Activated naive CD4-positive, alpha-beta T cell treated with anti-CD3 and anti-CD28 coated beads for 36 hours (primary cell): ENCODE results near the gene SLC24A1. TPM values are rescaled to one million over a fixed set of nuclear protein-coding genes. Genes with fewer than 3 reads are reported as not detected.
A peak's percentile ranks its signal among the peaks of the same experiment; 100 is the strongest.

Experiments used
- CTCF ChIA-PET: fragments of 350-600 bp; sonication (Branson Sonifier 250); formaldehyde crosslinking; loops from one replicate; lab custom pipeline; 2021; ENCODE audit warnings: antibody characterized with exemption; lab: Charles Lee
- DNase-seq: peaks from one replicate; pipeline ENCODE4 v3.0.0-alpha.2; 2020
- H3K27ac Mint-ChIP-seq: one replicate; pipeline ENCODE4 v1.8.0; 2021; ENCODE audit warnings: mild to moderate bottlenecking, mixed read lengths
- H3K27me3 Mint-ChIP-seq: one replicate; pipeline ENCODE4 v1.8.0; 2021; ENCODE audit warnings: low read depth, mixed read lengths
- H3K36me3 Mint-ChIP-seq: one replicate; pipeline ENCODE4 v1.8.0; 2021; ENCODE audit warnings: low read depth, mixed read lengths
- H3K4me1 Mint-ChIP-seq: one replicate; pipeline ENCODE4 v1.8.0; 2021; ENCODE audit warnings: low read depth, mixed read lengths
- H3K4me3 Mint-ChIP-seq: one replicate; pipeline ENCODE4 v1.8.0; 2021; ENCODE audit warnings: mild to moderate bottlenecking, moderate library complexity, mixed read lengths
- H3K9me3 Mint-ChIP-seq: one replicate; pipeline ENCODE4 v1.8.0; 2021; ENCODE audit warnings: mixed read lengths
- intact Hi-C: fragments of 100-400 bp; cut with micrococcal nuclease; formaldehyde crosslinking; loops from one replicate; pipeline ENCODE4 v1.15.1; 2023
- total RNA-seq, 2 experiments: library from RNA; stranded (reverse); gene quantifications; one replicate each; pipeline ENCODE4 v1.2.3, GENCODE V29; 2021

Gene SLC24A1
- total RNA-seq, 2 experiments from 2014 or later = 10.7 to 12.4 TPM

DNA sequence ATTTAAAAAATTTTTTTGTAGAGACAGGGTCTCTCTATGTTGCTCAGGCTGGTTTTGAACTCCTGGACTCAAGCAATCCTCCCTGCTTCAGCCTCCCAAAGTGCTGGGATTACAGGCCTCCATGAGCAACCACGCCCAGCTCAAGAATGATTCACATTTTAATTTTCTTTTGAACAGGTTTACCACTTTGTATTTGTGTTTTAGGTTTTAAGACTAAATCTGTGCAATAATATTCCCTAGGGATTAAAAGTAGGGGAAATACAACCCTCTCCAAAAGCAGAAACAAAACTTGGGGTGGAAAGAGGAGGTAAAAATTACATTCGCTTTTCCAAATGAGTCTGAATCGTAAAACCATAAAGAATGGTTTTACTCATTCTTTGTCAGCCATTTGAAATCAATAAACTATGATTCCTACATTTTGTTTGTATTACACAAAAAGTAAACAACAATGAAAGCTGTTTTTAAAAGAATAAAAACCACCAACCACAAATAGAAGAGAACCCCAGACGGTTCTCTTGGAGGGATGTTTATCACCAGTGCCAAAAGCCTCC is 37.8 kb downstream of the SLC24A1 start:
- Mint-ChIP-seq H3K4me3 (no peak overlapping the region), H3K27ac (no peak overlapping the region), H3K9me3 (no peaks in the 10 kb centered on the region), H3K36me3 (peaks cover 3% of the 10 kb centered on the region), H3K27me3 (no peaks in the 10 kb centered on the region), H3K4me1 (no peaks in the 10 kb centered on the region)
- intact Hi-C loops = no loop called here
- DNase-seq = no peak
- CTCF ChIA-PET = interaction anchor here (0.6 to 1.5 kb wide), 4 partner anchors 195 to 1825 kb away, joined by 3 to 8 read pairs (median 4); no protein-coding TSS in a partner anchor

DNA sequence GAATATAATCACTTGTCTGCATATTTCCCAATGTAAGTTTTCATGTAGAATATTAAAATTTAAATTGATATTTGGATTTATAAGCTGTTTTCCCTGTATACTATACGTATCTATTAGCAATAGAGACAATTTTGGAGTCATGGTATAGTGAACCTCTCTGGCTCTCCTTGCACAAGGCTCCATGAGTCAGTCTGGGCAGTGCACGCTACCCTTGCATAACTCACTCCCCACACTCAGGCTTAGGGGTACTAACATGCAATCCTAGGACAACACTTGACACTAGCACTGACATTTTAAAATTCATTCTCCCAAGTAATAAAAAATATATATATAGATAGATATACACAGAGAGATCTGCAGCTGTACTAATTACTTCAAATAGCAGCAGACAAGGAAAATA is 39.2 kb downstream of the SLC24A1 start:
- Mint-ChIP-seq H3K27me3 (no peaks in the 10 kb centered on the region), H3K36me3 (peaks cover 3% of the 10 kb centered on the region), H3K4me3 (no peak overlapping the region), H3K9me3 (no peaks in the 10 kb centered on the region), H3K4me1 (no peaks in the 10 kb centered on the region), H3K27ac (no peak overlapping the region)
- CTCF ChIA-PET = interaction anchor here (1.5 kb wide), 1 partner anchor 196 kb away, joined by 8 read pairs; no protein-coding TSS in a partner anchor
- intact Hi-C loops = no loop called here
- no peak for DNase-seq

DNA sequence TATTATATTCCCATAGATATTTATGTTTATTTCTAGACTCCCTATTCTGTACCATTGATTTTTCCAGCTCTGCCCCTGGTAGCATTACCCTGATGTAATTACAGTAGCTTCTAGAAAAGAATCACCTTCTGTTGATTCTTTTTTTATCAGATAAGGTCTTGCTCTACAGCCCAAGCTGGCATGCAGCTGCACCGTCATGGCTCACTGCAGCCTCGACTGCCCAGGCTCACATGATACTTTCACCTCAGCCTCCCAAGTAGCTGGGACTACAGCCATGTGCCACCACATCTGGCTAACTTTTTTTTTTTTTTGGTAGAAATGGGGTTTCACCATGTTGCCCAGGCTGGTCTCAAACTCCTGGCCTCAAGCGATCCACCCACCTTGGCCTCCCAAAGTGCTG is 41.8 kb downstream of the SLC24A1 start:
- CTCF ChIA-PET = interaction anchor here (0.6 to 1.0 kb wide), 2 partner anchors 26 to 194 kb away, joined by 3 to 4 read pairs; no protein-coding TSS in a partner anchor
- intact Hi-C loops = no loop called here
- Mint-ChIP-seq H3K36me3 (peaks cover 8% of the 10 kb centered on the region), H3K27ac (no peak overlapping the region), H3K9me3 (no peaks in the 10 kb centered on the region), H3K4me3 (no peak overlapping the region), H3K27me3 (no peaks in the 10 kb centered on the region), H3K4me1 (no peaks in the 10 kb centered on the region)
- no peak for DNase-seq

DNA sequence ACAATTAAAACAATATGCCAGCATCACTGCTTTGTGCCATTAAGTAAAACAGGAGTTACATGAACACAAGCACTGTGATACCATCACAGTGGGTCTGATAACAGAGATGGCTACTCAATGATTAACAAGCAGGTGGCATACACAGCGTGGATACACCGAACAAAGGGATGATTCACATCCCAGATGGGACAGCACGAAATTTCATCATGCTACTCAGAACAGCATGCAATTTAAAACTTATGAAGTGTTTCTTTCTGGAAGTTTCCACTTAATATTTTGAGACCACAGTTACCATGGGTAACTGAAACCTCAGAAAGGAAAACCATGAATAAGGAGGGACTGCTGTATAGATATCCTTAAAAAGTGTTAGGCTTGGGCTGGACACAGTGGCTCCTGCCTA is 44.5 kb downstream of the SLC24A1 start:
- H3K36me3 Mint-ChIP-seq = peaks cover 9% of the 10 kb centered on the region
- intact Hi-C loops = no loop called here
- H3K4me1 Mint-ChIP-seq = no peaks in the 10 kb centered on the region

DNA sequence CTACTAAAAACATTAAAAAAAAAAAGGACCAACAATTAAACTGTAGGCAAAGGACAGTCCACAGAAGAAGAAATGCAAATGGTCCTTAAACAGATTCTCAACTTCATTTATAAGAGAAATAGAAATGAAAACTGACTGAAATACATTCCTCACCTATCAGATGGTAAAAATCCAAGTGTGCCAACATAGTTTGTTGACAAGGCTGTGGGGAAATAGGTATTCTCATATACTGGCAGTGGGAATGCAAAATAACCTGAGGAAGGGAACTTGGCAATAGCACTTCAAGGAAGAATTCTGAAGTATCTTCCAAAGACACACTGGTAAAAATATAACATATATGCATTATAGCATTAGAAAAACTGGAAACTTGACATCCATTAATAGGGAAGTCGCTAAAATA is 53.8 kb downstream of the SLC24A1 start:
- intact Hi-C loops = no loop called here
- Mint-ChIP-seq H3K27ac (no peak overlapping the region), H3K4me1 (no peaks in the 10 kb centered on the region), H3K9me3 (no peaks in the 10 kb centered on the region), H3K4me3 (no peak overlapping the region), H3K27me3 (no peaks in the 10 kb centered on the region), H3K36me3 (peaks cover 13% of the 10 kb centered on the region)
- CTCF ChIA-PET = no interaction called here
- DNase-seq = no peak

More for the DNA sequence above, 44.5 kb downstream of the SLC24A1 start:
- no peaks in the 10 kb centered on the region for H3K9me3 Mint-ChIP-seq
- no peaks in the 10 kb centered on the region for H3K27me3 Mint-ChIP-seq
- no peak for DNase-seq
- no peak overlapping the region for H3K4me3 Mint-ChIP-seq
- no peak overlapping the region for H3K27ac Mint-ChIP-seq
- CTCF ChIA-PET = no interaction called here

DNA sequence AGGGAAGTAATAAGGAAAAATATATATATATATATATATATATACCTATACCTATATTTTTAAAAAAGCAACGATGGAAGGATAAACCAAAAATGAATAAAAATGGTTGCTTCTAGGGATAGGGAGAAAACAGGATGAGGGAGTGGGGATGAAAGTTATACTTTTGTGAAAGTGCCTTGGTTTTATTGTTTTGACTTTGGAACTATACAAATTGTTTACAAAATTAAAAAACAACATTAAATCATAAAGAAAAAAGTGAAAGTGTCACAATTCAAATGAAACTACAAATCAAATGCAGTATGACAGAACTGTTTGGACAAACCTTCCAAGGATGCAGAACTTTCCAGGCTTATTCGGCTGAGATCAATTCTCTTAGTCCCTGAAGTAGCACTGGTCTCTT is 54.4 kb downstream of the SLC24A1 start:
- Mint-ChIP-seq H3K27ac (no peak overlapping the region), H3K36me3 (peaks cover 11% of the 10 kb centered on the region), H3K4me3 (no peak overlapping the region), H3K4me1 (no peaks in the 10 kb centered on the region), H3K9me3 (no peaks in the 10 kb centered on the region), H3K27me3 (no peaks in the 10 kb centered on the region)
- intact Hi-C loops = no loop called here
- no peak for DNase-seq
- CTCF ChIA-PET = no interaction called here

DNA sequence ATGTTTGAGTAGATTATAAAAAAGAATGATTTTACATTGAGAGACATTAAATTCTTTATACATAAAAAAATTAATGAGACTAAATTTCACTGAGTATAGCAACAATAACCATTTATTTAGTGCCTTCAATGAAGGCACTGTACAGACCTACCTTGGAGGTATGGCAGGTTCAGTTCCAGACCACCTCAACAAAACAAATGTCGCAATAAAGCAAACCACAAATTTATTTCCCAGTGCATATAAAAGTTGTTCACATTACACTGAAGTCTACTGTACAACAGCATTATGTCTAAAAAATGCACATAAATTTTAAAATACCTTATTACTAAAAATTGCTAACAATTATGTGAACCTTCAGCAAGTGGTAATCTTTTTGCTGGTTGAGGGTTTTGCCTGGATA is 58.8 kb downstream of the SLC24A1 start:
- Mint-ChIP-seq H3K9me3 (no peaks in the 10 kb centered on the region), H3K4me1 (peaks cover 19% of the 10 kb centered on the region), H3K27me3 (no peaks in the 10 kb centered on the region), H3K36me3 (peaks cover 3% of the 10 kb centered on the region), H3K4me3 (no peak overlapping the region), H3K27ac (no peak overlapping the region)
- no peak for DNase-seq
- intact Hi-C loops = no loop called here
- CTCF ChIA-PET = no interaction called here

DNA sequence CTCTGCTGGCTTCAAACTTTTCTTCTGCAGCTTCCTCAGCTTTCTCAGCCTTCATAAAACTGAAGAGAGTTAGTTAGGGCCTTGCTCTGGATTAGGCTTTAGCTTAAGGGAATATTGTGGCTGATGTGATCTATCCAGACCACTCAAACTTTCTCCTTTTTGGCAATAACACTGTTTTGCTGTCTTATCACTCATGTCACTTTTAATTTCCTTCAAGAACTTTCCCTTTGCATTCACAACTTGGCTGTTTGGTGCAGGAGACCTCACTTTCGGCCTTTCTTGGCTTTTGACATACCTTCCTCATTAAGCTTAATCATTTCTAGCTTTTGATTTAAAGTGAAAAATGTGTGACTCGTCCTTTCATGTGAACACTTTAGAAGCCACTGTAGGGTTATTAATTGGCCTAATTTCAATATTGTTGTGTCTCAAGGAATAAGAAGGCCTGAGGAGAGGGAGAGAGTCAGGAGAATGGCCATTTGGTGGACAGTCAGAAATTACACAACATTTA is 60.7 kb downstream of the SLC24A1 start:
- Mint-ChIP-seq H3K9me3 (no peaks in the 10 kb centered on the region), H3K4me1 (peaks cover 19% of the 10 kb centered on the region), H3K27me3 (no peaks in the 10 kb centered on the region), H3K4me3 (no peak overlapping the region), H3K27ac (peak overlapping the region; percentile 36), H3K36me3 (peaks cover 9% of the 10 kb centered on the region)
- DNase-seq = no peak
- CTCF ChIA-PET = interaction anchor here (0.7 to 1.1 kb wide), 3 partner anchors 14 to 175 kb away, joined by 3 read pairs; no protein-coding TSS in a partner anchor
- intact Hi-C loops = no loop called here

DNA sequence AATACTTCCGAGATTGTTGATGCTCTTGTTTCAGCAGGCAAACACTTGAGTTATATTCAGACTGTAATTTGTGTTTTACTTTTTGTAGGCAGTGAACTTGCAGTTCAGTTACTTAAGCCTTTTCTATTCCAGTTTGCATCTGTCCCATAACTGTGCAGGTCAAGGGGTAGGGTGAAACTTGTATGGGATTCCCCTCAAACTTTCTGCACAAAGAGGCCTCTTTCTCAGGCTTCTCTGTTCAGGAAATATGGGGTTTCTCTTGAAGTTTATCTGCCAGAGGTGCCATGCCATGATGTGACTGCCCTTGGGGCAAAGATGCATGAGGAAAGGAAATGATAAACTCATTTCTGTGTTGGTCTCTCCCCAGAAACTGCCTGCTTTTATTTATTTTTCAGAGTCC is 66.7 kb downstream of the SLC24A1 start:
- Mint-ChIP-seq H3K4me3 (no peak overlapping the region), H3K36me3 (peaks cover 45% of the 10 kb centered on the region), H3K4me1 (peaks cover 17% of the 10 kb centered on the region), H3K27ac (no peak overlapping the region), H3K9me3 (peaks cover 3% of the 10 kb centered on the region), H3K27me3 (no peaks in the 10 kb centered on the region)
- intact Hi-C loops = no loop called here
- DNase-seq = no peak
- CTCF ChIA-PET = no interaction called here

DNA sequence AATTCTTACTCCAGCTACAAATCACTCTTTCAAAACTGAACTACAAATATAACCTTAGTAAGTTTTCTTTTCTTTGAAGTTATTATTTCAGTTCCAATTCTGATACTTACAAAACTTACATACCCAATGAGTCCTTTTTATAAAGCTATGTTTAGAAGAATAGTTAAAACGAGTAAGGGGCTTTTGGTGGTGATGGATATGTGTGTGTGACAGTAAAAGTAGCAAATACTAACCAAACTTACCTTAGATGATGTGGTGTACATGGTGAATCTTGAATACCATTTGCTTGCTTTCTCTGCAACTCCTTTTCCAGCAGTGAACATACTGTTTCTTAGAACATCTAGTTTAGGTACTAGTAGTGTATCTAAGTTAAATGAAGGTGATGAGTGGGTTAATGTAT is 68.4 kb downstream of the SLC24A1 start:
- H3K4me1 Mint-ChIP-seq = peaks cover 12% of the 10 kb centered on the region
- peaks cover 47% of the 10 kb centered on the region for H3K36me3 Mint-ChIP-seq
- CTCF ChIA-PET = no interaction called here

DNA sequence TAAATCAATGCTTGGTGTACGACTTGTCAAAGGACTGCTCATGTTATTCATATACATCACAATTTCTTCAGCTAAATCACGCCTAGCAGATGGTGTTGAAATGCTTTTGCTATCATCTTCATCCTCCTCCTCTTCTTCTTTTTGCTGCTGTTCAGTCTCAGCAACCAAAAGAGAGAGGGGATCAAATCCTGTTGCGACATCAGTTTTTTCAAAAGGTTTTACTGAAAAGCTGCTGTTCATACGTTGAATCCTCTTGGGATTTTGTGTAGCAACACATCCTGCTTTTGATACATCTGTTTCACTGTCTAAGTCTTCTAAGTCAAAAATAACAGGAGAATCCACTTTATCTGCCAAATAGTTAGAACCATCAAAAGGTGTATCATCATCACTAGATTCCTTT is 69.0 kb downstream of the SLC24A1 start:
- no peaks in the 10 kb centered on the region for H3K27me3 Mint-ChIP-seq
- intact Hi-C loops = no loop called here
- CTCF ChIA-PET = no interaction called here
- H3K9me3 Mint-ChIP-seq = peaks cover 3% of the 10 kb centered on the region
- no peak for DNase-seq
- H3K27ac Mint-ChIP-seq = no peak overlapping the region
- H3K4me1 Mint-ChIP-seq = peaks cover 12% of the 10 kb centered on the region
- no peak overlapping the region for H3K4me3 Mint-ChIP-seq
- H3K36me3 Mint-ChIP-seq = peaks cover 47% of the 10 kb centered on the region

More for the DNA sequence above, 68.4 kb downstream of the SLC24A1 start:
- H3K27me3 Mint-ChIP-seq = no peaks in the 10 kb centered on the region
- peaks cover 3% of the 10 kb centered on the region for H3K9me3 Mint-ChIP-seq
- no peak for DNase-seq
- H3K4me3 Mint-ChIP-seq = no peak overlapping the region
- H3K27ac Mint-ChIP-seq = no peak overlapping the region
- intact Hi-C loops = no loop called here

DNA sequence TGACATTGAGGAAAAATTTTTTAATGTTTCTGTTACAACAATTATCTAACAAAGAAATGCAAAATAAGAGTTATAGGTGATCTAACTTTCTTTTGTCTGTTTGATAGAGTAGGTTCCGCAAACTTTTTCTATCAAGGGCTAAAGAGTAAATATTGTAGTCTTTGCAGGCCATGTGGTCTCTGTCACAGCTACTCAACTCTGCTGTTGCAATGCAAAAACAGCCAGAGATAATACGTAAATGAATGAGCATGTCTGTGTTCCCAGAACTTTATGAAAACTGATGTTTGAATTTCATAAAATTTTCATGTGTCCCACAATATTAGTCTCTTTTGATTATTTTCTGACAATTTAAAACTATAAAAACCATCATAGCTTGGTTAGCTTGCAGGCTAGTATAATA is 73.3 kb downstream of the SLC24A1 start:
- Mint-ChIP-seq H3K36me3 (peaks cover 31% of the 10 kb centered on the region), H3K4me3 (no peak overlapping the region), H3K27ac (no peak overlapping the region), H3K27me3 (no peaks in the 10 kb centered on the region), H3K9me3 (no peaks in the 10 kb centered on the region), H3K4me1 (no peaks in the 10 kb centered on the region)
- CTCF ChIA-PET = no interaction called here
- DNase-seq = no peak
- intact Hi-C loops = no loop called here
